A673 (cell line): ENCODE data around the gene TGM6.

Source experiments
- EZH2 ChIP-seq: fragments of 200-600 bp; sonication (generic); IDR thresholded peaks from 2 replicates; pipeline ENCODE4 v1.6.1; 2017; ENCODE audit warnings: borderline replicate concordance, low read depth, mild to moderate bottlenecking, mixed read lengths, antibody characterized with exemption, low read length; ENCODE audit not compliant: poor library complexity, severe bottlenecking
- TF ChIP-seq, protein P1 (sequence below): fragments of 300-800, 200-600 bp; sonication (generic); conservative IDR thresholded peaks from 2 replicates; pipeline ENCODE4 v1.5.1; 2017; ENCODE audit warnings: low read depth, mild to moderate bottlenecking, antibody characterized with exemption, low read length, moderate library complexity, mixed read lengths

DNA sequence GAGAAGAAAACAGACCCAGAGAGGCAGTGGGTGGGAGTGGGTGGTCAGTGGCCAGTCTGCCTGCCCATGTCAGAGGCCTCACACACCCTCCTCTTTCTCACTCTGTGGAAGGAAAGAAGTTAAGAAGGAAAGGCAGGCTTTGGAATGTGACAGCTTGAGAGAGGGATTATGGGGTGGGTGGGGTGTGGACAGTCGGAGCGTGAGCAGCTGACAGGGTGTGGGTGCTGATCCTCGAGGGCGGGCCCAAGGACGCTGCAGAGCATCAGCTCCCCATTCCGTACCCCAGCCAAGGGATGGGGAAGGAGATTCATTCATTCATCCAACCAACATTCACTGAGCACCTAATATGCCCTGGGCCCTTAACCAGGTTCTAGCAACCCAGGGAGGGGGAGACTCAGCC, 4.8 kb downstream of the TGM6 start:
- TF ChIP-seq, protein P1, sequence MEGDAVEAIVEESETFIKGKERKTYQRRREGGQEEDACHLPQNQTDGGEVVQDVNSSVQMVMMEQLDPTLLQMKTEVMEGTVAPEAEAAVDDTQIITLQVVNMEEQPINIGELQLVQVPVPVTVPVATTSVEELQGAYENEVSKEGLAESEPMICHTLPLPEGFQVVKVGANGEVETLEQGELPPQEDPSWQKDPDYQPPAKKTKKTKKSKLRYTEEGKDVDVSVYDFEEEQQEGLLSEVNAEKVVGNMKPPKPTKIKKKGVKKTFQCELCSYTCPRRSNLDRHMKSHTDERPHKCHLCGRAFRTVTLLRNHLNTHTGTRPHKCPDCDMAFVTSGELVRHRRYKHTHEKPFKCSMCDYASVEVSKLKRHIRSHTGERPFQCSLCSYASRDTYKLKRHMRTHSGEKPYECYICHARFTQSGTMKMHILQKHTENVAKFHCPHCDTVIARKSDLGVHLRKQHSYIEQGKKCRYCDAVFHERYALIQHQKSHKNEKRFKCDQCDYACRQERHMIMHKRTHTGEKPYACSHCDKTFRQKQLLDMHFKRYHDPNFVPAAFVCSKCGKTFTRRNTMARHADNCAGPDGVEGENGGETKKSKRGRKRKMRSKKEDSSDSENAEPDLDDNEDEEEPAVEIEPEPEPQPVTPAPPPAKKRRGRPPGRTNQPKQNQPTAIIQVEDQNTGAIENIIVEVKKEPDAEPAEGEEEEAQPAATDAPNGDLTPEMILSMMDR = no peak
- TF ChIP-seq EZH2 = no peak
